Tibial nerve (tissue), 4 donors: ENCODE measurements around the gene PPM1H.

Experiments
- EP300 ChIP-seq, 2 donors: sonication (generic); formaldehyde crosslinking; IDR thresholded peaks; one replicate each; pipeline ENCODE4 v1.6.1; 2017; ENCODE audit warnings: antibody characterized with exemption in 2 of 2, mild to moderate bottlenecking in 1 of 2
- POLR2A ChIP-seq, 2 donors: fragments of 450-650 bp; IDR thresholded peaks; one replicate each; pipeline ENCODE4 v1.6.1; 2017; ENCODE audit warnings: antibody characterized with exemption in 2 of 2, mild to moderate bottlenecking in 2 of 2, moderate library complexity in 2 of 2
- TF ChIP-seq, protein P1 (sequence below), 5 experiments: fragments of 200-600 bp in 3 of 5; fragments of 450-650 bp in 2 of 5; sonication (generic) in 3 of 5; IDR thresholded peaks; one replicate each; pipeline ENCODE4 v1.5.1; 2016 to 2019; ENCODE audit warnings: antibody characterized with exemption in 5 of 5, mild to moderate bottlenecking in 3 of 5, moderate library complexity in 2 of 5

- TF ChIP-seq POLR2A (IDR thresholded peaks at IDR 0.05) (no peak), EP300 (IDR thresholded peaks at IDR 0.05) (no peak)
- TF ChIP-seq, protein P1, sequence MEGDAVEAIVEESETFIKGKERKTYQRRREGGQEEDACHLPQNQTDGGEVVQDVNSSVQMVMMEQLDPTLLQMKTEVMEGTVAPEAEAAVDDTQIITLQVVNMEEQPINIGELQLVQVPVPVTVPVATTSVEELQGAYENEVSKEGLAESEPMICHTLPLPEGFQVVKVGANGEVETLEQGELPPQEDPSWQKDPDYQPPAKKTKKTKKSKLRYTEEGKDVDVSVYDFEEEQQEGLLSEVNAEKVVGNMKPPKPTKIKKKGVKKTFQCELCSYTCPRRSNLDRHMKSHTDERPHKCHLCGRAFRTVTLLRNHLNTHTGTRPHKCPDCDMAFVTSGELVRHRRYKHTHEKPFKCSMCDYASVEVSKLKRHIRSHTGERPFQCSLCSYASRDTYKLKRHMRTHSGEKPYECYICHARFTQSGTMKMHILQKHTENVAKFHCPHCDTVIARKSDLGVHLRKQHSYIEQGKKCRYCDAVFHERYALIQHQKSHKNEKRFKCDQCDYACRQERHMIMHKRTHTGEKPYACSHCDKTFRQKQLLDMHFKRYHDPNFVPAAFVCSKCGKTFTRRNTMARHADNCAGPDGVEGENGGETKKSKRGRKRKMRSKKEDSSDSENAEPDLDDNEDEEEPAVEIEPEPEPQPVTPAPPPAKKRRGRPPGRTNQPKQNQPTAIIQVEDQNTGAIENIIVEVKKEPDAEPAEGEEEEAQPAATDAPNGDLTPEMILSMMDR (IDR thresholded peaks at IDR 0.05): no peak
Observed at GRCh38 chr12:62695696-62696095, 239.3 kb downstream of the PPM1H start.
